Adrenal gland (tissue), 5 donors: Measurements from ENCODE around the gene IFRD2.

Experiments used
- CTCF ChIP-seq, 6 experiments: fragments of 450-650 bp in 4 of 6; fragments of 200-600 bp in 2 of 6; sonication (generic) in 1 of 6; IDR thresholded peaks; 1 replicate in 5 of 6; 2 replicates in 1 of 6; pipeline versions ENCODE4 v1.5.1 to v1.8.0; 2016 to 2021; ENCODE audit warnings: antibody characterized with exemption in 6 of 6, mild to moderate bottlenecking in 2 of 6, moderate library complexity in 1 of 6
- POLR2A ChIP-seq, 2 donors: fragments of 450-650 bp; IDR thresholded peaks; one replicate each; pipeline ENCODE4 v1.6.1; 2017; ENCODE audit warnings: antibody characterized with exemption in 2 of 2, mild to moderate bottlenecking in 2 of 2, moderate library complexity in 1 of 2
- donor health status: DM: no; HTN: no; CAD: no.

- TF ChIP-seq CTCF (IDR thresholded peaks at IDR 0.05) (no peak), POLR2A (IDR thresholded peaks at IDR 0.05) (no peak)
These were observed 25.1 kb upstream of the IFRD2 start for GRCh38 chr3:50317300-50317699.
